Activated CD8-positive, alpha-beta memory T cell treated with anti-CD3 and anti-CD28 coated beads for 1 hour (primary cell): ENCODE results near the gene KBTBD13.

Experiments used
- DNase-seq, 2 donors: peaks; one replicate each; pipeline ENCODE4 v3.0.0-alpha.2; 2020; ENCODE audit warnings: low read depth in 1 of 2; ENCODE audit errors: extremely low read depth in 1 of 2

KBTBD13 gene

DNA sequence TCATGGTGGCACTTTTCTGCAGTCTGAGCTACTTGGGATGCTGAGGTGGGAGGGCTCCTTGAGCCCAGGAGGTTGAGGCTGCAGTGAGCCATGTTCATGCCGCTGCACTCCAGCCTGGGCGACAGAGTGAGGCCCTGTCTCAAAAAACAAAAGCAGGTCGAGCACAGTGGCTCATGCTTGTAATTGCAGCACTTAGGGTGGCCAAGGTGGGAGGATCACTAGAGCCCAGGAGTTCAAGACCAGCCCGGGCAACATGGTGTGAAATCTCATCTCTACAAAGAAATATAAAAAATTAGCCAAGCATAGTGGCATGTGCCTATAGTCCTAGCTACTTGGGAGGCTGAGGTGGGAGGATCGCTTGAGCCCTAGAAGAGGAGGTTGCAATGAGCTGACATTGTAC is 28.5 kb downstream of the KBTBD13 start:
- DNase-seq: no peak

DNA sequence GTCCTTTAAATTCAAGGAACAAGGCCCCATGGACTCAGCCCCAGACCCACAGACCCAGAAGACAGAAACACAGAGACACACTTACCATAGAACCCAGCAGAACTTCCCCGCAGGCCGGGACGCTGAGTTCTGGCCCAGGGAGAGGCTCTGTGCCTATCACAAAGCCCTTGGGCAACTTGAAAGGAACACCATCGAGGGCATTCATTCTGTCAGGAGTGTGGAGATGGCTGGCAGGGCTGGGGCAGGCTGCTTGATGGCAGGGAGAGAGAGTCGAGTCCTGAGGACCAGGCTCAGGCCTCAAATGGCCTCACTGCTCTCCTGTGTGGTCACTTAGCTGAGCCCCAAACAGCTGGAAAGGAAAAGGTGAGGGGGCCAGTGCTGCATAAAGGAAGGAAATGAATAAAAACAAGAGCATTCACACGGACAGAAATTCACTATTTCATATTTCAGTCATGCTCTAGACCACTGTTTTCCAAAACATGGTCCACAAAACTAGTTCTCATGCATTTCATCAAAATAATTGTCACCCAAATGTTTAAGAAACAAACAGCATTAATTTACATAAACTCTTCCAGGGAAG is 29.6 kb downstream of the KBTBD13 start:
- no peak for DNase-seq

DNA sequence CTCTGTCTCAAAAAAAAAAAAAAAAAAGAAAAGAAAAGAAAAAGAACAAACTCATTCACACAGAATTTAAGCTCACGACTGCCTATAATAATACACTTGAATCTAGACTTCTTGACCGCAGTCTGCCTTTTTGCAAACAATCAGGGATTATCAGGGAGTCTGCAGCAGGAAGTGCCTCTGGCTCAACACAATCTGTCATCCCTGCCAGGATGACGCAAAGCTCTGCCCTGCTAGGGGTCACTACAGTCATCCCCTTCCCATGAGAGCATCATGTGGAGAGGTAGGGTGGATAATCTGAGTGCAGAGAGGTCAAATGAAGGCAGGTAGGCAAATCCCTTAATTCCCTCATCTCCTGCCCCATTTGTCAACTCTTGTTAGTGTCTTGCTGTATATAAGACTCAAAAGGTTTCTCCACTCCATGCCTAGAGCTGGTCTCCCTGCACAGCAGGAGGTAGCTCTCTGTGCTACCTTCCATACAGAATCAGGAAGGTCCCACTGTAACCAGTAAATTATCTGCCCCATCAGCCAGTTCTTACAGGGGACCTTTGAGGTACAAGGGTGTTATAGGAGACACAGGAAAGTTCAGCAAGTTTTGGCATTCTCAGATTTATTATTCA is 34.2 kb downstream of the KBTBD13 start:
- DNase-seq: no peak

DNA sequence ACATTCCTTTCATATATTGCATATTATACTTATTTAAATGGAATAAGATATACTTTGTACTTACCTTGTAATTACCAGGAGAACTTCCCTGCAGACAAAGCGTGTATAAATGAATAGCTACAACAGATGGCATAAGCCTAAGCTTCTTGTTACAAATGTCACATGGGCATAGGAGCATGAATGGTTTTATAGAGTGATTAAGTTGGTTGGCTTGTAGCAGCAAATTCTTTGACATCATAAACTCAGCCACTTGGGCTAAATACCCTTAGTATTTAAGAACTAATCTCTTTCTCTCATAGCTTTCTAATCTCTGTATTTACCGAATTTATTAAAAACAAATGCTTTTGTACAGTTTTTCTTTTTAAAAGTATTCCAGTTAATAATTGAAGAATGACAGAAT is 38.5 kb downstream of the KBTBD13 start, which contains the start of gene UBAP1L:
TSS of gene UBAP1L (minus strand) at position 115 of the 400 bp plus-strand sequence. CDS start 8,985 bp downstream, outside the sequence.
- DNase-seq: no peak

DNA sequence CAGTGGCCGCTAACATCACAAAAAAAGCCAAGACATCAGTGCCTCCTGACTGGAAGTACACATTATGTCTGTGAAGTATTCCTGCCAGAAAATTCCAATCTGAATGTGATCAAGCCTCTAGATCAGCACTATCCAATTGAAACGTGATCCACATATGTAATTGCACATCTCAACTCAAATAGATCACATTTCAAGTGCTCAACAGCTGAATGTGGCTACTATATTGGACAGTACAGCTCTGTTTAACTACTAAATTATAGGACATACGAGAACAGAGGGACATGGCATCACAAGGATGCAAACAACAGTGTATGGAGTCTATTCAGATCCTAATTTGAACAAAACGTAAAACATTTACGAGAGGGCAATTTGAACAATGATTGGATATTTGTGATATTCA is 39.0 kb downstream of the KBTBD13 start:
- no peak for DNase-seq
